Endometrial microvascular endothelial cells (primary cell): ENCODE data around the gene RASSF9. TPM values are rescaled to one million over a fixed set of nuclear protein-coding genes. Genes with fewer than 3 reads are reported as not detected.

Source experiments
- in situ Hi-C: cut with HindIII; loops from 2 replicates; pipeline ENCODE4 v1.10.0; 2017; ENCODE audit warnings: low sequenced_read_pairs, low pct_unique_long_range_greater_than_20kb; ENCODE audit errors: inconsistent ontology term
- total RNA-seq: library from RNA; depleted of rRNA; stranded (reverse); fragments of >200 nt; gene quantifications from one replicate; pipeline ENCODE4 v1.2.3, GENCODE V29; 2015; ENCODE audit errors: inconsistent ontology term

The RASSF9 gene
- total RNA-seq, 1 donor from 2014 or later, result 1.3 TPM

DNA sequence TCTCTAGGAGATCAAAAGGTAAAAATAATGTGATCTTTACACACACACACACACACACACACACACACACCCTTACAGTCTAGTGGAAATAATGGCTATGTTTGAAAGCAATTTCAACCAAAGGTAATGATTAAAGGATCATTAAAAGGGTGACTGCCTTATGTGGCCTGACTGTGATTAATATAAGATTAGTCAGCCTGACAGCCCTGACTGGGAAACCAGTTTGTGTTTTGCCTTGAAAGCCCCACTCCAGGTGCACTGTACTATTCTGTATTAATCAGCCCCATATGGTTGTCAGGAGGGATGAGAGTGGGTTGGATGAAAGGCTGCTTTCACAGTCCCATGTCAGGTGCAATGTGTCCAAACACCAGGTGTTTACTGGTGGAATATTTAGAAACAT, 10.5 kb downstream of the RASSF9 start:
- in situ Hi-C loops, result loop anchor here (25.0 kb wide), 1 partner anchor 88 kb away; no protein-coding TSS in a partner anchor

DNA sequence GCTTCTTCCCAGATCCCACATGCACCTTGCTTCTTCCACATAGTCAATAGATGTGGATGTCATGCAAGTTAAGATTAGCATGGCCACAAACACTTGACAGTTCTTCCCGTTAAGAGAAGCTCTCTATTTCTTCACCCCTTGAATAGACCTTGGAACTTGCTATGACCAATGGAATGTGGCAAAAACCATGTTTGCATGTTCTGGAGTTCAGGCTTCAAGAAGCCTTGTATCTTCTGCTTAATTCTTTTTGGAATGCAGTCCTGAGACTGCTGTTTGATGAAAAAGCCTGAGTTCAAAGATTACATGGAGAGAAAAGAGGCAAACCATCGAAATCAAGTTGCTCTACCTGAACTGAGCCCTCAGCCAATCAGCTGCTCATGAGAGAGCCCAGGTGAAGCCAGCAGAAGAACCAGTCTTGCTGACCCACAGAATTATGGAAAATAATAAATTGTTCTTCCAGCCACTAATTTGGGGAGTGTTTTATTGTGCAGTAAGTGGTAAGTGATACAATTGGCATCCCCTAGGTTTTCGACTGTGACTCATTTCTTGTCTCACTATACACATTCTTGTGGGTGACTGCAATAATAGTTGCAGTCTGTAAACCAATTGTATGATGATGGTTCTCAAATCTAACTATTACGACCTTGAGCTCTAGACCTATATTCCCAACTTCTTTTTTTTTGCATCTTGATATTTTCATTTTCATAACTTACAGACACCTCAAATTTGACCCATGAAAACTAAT, 12.6 kb downstream of the RASSF9 start:
- in situ Hi-C loops, result no loop called here

DNA sequence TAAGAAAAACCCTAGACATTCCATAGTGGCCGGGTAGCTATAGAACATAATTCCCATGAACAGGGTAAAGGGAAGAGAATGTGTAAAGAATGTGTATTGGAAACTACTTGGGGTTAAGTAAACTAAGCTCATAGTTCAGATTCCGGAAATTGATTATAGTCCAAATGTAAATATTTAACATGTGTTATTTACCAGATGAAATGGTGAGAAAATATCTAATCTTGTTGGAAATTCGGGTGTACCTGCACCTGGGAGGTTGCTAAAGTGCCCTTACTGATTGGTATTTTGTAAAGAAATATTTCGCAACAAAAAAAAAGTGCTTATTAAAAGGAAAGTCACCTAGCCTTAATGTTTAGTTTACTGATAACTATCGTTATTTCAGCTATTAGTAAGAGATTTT, 14.4 kb downstream of the RASSF9 start:
- in situ Hi-C loops, result no loop called here

DNA sequence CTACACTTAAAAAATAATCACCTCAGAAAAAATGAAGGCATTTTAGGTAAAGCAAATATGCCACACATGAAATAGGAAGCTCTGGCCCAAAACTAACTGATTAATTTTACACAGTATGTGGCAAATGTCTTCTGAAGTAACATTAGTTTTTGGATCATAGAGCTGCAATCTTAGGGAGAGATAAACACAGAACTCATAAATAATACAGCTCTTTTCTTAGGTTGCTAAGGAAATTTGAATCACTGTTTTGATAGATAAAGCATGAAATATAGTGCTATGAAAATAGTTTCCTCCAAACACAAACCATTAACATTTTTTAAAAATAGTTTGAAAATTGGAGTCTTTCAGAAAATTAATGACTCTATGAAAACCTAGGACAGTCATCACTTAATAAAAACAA, 15.0 kb downstream of the RASSF9 start:
- in situ Hi-C loops, result no loop called here

DNA sequence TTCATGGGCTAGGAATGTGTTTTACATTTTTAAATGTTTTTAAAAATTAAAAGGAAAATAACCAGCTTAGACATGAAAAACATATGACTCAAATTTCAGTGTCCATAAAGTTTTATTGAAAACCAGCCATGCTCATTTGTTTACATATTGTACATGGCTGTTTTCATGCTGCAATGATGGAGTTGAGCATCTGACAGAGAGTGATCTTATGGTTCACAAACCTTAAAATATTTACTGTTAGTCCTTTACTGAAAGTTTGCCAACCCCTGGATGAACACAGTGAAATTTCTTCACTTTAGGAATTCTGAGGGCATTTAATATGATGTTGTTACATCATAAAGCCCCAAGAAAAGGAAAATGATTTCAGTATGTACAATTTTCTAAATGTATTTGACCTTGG, 16.1 kb downstream of the RASSF9 start:
- in situ Hi-C loops, result no loop called here

DNA sequence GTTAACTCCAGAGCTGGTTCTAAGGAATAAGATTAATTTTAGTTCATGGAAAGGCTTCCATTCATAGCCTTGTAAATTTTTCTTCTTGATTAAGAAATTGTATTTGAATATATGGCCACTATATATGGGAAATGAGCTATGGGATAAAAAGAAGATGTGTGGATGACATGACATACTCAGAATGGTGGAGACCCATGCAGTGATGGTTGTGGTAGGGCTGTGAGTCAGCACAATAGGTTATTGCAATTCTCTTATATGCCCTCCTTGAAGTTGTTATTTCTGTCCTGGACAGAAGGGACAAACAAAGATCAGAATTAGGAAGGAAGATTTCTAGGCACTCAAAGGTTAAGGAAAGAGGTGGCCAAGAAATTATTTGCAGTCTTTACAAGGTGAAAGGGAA, 21.5 kb downstream of the RASSF9 start:
- in situ Hi-C loops, result no loop called here

DNA sequence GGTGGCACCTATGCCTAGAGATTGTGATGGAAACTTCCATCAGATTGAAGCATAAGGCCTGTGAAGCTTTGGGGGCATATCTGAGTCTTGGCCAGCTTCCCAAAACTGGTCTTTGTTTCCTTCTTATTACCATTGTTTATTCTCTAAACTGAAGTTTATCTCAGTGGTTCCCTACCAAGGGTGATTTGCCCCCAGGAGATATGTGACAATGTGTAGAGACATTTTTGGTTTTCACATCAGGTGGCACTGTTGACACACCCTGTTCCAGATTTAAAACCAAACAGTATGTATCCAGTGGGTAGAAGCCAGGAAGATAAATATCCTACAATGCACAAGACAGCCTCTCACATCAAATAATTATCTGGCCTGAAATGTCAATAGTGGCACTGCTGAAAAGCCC, 22.1 kb downstream of the RASSF9 start:
- in situ Hi-C loops, result no loop called here

DNA sequence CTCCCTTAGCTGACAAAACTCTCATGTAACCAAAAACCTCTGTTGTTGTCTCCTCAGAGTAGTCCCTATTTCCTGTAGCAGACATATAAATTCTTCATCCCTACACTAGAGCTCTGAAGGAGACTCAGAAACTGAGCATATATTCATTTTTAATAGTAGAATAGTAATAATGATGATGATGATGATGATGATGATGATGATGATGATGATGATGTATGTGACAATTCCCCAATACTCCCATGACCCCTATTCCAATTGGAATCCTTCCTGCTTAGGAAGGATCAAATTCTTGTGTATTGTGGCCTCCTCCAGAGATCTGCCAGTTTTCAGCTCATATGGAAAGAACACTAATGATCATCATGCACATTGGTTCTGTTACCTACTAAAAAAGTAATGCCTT, 26.7 kb downstream of the RASSF9 start:
- in situ Hi-C loops, result no loop called here

DNA sequence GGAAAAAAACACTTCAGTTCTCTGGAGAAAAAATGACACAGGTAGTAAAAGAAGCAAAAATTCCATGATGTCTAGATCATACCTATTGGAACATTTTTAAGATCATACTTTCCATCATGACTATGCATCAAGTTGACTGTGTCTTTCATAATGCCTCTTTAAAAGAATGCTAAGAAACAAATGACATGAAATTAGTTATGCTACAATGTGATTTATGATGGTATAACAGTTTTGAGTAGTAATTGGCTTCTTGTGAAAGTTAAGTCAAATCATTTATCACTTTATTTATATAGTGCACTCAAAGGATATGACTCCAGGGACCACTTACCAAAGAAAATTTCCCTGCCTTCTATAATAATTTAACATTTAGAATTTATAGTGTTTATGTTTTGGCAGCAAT, 28.5 kb downstream of the RASSF9 start:
- in situ Hi-C loops, result no loop called here

DNA sequence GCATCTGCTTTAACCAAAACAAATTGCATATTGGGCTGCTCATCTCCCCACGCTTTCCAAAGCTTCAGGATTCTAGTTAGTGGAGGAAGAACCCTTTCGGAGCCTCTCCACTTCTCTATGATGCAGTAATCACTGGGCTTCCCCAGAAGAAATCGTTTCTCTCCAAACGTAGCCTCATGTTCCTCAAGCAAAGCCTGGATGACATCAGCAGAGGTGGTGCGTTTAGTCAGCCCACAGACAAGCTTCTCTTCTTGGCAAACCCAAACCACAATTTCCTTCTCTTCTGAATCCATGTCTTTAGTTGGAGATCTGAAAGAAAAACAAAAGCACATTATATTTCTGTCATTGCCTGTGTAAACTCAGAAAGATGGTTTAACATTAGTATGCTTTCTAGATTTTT, 30.6 kb downstream of the RASSF9 start:
- in situ Hi-C loops, result no loop called here

DNA sequence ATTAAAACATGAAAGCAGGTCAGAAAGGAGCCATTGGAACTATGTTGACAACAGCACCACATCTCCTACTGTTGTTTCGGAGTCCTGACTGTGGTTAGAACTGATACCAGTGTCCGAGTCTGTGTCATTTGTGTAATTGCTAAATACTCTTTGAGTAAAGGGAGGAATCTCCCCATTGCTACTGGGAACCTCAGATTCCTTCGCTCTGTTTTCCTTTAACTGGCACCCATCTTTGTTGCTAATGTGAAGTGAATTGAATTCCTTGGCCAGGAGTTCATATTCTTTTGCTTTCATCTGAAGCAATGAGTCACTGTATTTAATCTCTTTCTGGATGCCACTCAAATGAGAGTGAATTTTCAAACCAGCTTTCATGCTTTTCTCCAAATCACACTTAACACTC, 31.5 kb downstream of the RASSF9 start:
- in situ Hi-C loops, result no loop called here

DNA sequence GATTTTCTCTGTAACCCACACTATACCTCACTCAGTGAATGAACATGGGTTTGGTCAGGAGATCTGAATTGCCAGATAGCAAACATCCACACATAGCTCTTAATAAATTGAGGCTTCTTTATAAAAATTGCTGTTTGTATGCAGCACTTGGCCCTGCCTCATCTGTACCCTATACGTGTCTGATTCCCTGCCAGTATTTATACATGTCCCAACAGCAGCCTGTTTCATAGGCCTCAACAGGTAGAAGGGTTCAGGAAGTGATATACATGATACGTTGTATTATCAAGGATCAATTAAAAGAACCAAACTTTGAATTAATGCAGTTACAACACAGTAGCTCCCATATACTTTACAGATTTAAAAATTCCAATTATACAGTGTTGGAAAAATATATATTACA, 32.3 kb downstream of the RASSF9 start:
- in situ Hi-C loops, result no loop called here

DNA sequence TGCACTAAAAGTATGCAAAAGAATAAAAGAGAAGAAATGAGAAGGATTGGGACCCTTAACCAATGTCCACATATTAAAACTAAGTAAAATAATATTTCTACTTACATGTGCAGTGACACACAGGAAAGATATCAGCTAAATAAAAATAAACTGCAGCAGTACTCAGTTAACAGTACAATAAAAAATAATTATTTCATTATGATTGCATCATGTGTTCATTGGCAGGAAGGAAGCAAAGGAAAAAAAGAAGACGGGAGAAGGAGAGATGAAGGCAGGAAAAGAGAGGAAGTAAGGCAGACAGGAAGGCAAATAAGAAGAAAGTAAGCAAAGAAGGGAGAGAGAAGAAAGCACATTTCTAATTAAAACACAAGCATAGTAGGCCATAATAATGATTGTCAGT, 33.0 kb downstream of the RASSF9 start:
- in situ Hi-C loops, result no loop called here

DNA sequence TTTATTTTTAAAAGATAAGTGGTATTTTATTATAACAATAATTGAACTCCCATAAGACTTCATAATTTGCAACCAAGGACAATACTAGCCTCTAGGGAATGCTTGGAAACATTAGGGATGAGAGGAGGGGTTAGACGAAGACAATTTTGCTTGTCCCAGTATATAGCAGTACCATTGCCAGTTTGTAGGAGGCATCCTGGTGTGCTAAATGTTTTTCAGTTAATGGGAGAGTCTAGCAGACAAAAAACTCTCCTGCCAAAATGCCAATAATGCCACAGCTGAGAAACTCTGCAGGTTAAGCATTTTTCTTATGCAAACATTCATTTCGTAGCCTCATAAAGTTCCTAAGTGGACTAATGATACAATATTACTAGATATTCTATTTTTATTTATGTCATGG, 38.1 kb downstream of the RASSF9 start:
- in situ Hi-C loops, result no loop called here

DNA sequence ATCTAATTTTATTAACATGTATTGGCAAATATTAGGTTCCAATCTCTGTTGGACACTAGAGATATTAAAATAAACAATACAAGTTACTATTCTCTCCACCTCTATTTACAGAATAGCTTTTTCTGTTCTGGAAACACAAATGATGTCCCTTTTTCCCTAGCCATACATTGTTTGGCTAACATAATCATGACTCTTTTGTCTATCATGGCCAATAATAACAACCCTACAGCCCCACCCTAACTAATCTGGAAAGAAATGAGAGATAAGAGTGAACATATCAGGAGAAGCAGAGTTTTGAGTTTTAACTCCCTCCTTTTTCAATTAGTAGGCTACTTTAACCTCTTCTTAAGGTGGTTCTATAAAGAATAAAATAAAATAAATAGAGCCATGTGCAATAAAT, 40.2 kb downstream of the RASSF9 start:
- in situ Hi-C loops, result no loop called here

DNA sequence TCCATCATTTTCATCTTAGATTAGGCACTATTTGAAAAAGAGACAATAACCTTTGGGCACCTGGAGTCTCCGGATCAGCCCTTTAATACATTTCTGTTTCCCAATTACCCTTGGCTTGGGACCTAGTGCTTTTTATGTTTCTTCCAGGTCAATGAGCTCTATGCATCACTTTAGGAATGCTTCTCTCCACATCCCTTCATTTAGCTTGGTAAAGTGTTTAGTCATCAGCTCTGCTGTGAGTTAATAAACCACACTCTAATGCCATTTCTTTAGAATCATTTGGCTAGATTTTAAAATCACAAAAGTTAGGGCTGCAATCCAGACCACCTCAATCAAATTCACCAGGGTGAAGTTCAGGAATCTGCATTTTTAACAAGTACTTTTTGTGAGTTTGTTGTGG, 41.7 kb downstream of the RASSF9 start:
- in situ Hi-C loops, result no loop called here

DNA sequence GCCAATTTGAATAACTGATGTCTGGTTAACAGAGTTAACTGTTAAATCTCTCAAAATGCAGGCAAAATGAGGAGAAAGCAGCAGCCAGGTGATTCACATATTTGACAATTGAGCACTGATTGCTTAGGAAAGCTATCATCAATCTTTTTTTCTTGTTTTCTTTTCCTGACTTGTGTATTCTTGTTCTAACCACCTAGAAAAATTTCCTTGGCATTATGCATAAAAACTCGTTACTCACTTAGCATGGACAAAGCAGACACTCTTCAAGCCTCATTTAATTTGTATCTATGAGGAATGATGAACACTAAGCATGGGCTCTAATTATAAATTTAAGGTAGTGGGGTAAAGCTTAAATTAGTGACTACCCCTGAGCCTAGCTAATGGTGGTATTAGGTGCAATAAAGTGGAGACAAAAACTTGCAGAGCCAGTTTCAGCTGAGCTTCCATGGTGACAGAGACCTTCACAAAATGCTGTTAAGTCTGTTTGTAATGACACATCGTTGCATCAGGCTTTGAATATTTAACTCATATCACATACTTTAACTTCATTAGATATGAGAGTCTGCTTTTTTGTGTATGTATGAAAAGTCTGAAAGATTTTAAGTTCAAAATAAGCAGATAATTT, 52.0 kb downstream of the RASSF9 start:
- in situ Hi-C loops, result no loop called here

DNA sequence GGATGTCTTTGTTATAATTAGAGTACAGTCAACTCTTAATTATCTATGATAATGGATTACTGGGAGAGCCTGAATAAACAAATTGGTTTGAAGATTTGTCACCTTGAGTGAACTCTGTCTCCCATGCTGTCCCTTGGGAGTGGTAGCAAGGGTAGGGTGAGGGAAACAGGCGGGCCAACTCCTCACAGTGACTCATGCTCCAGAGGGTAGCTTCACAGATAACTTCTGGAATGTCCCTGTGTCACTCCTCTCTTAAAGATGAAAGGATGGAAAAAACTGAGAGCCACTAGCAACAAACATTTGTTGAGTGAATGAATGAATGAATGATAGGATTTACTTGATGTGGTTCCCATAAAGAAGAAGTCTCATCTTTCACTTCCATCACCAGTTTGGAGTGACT, 53.5 kb downstream of the RASSF9 start:
- in situ Hi-C loops, result no loop called here

DNA sequence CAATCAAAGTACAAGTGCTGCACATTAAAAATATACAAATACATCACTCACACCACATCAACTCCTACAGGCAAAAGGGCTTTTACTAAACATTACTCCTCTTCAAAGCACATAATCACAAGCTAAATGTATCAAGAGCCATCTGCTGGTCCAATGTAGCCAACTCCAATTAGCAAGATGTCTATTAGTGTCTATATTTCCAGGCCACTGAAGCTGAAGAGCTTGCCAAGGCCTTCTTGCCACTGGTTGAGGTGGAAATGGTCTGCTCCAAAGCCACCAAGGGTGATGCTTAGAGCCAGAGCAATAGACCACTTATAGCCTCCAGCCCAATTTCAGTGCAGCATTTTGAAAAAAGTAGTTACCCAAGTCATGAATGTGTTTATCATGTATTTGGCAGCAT, 54.4 kb downstream of the RASSF9 start:
- in situ Hi-C loops, result no loop called here

DNA sequence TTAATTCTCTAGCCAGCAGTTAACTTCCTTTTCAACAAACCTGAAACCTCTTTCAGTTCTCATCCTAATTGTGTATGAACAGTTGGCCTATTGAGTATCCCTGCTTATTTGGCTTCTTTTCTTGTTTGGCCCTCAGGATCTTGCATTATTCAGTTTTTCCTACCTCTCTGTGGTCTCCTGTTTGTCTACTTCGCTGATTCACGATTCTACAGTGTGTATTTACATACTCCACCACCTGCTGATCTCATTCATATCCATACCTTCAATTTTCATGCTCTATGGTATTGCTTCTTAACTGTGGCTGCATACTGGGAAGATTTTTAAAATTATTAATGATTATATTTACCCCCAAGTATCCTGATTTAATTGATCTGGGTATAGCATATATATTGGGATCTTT, 56.4 kb downstream of the RASSF9 start:
- in situ Hi-C loops, result no loop called here

DNA sequence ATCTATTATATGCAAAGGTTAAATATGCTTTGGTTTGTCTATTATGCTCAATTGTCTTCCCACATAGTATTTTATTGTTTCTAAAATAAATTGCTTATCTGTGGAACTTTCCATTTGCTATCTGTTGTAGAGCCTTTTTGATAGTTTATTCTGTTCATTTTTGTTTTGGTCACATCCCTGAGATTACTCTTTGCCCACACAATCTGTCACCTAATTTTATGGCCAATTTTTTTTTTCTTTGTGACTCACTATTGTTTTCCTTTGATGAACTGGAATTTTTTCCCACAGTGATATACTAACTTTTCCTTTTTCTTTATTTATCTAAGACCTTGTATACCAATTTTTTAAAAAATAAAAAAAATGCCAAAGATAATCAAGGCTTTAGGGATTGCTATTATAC, 61.1 kb downstream of the RASSF9 start:
- in situ Hi-C loops, result no loop called here
